ENCODE data around the gene TCN2. TPM values are rescaled to one million over a fixed set of nuclear protein-coding genes. Genes with fewer than 3 reads are reported as not detected.
A peak's percentile ranks its signal among the peaks of the same experiment; 100 is the strongest.
"Not testable (repeated sequence)": the region's sequence is repeated elsewhere in the genome, so short reads cannot be mapped to it uniquely, and the experiment has no call there.

The TCN2 gene
- total RNA-seq, 1 experiment from 2014 or later, result 11.0 TPM

DNA sequence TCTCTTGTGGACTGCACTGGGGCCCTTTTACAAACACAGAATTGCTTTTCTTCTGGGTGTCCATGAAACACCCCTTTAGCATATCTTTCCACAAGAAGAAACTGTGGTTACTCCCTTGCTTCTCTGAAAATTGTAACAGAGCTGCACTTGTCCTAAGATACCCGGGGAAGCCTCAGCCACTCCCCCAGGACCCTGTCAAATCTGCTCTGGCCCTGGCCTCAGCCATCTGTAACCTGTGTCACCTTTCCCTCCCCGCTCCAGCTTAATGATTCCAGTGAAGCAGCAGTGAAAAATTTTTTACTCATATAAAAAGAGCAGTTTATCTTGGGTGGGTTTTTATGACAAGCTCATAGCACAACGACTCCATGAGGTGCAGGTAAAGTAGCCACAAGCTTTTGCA is 64.1 kb downstream of the TCN2 start:
- no TSS peak for BruUV-seq (replicated peaks)
- no peaks in the 10 kb centered on the region for H3K9me3 Mint-ChIP-seq (ENCODE audit: low read depth, unreplicated experiment)
- CTCF ChIA-PET, result no interaction called here
- no peak overlapping the region for H3K4me3 Mint-ChIP-seq (ENCODE audit: low read depth, unreplicated experiment)
- DNase-seq, result no peak
- peaks cover 19% of the 10 kb centered on the region for H3K4me1 Mint-ChIP-seq (ENCODE audit: low read depth, unreplicated experiment)
- intact Hi-C loops (cut with micrococcal nuclease; ENCODE audit: unreplicated experiment), result no loop called here
- peaks cover 26% of the 10 kb centered on the region for H3K27me3 Mint-ChIP-seq (ENCODE audit: unreplicated experiment)
- no peak overlapping the region for H3K27ac Mint-ChIP-seq (ENCODE audit: unreplicated experiment)
- no peak for TF ChIP-seq CTCF (IDR thresholded peaks at IDR 0.05; ENCODE audit: unreplicated experiment)
- H3K36me3 Mint-ChIP-seq (ENCODE audit: insufficient read depth, unreplicated experiment), result peaks cover 27% of the 10 kb centered on the region

DNA sequence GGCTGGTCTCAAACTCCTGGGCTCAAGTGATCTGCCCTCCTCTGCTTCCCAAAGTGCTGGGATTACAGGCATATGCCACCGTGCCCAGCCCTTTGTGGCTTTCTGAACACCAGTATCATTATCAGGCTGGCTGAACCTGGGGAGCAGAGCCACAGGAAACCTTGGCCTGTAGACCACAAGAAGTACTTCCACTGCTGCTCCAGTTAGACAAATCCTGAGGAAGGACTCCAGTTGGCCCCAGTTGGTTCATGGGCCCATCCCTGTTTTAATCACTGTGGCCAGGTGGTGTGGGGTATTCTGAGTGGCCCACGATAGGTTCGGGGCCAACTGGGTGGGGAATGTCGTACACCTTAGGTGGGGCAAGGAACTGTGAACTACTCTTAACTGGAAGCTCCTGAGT is 66.2 kb downstream of the TCN2 start:
- no peak for DNase-seq
- BruUV-seq (replicated peaks), result no TSS peak
- Mint-ChIP-seq H3K27me3 (ENCODE audit: unreplicated experiment) (peaks cover 45% of the 10 kb centered on the region), H3K27ac (ENCODE audit: unreplicated experiment) (no peak overlapping the region), H3K4me1 (ENCODE audit: low read depth, unreplicated experiment) (peaks cover 16% of the 10 kb centered on the region), H3K4me3 (ENCODE audit: low read depth, unreplicated experiment) (no peak overlapping the region), H3K36me3 (ENCODE audit: insufficient read depth, unreplicated experiment) (peaks cover 8% of the 10 kb centered on the region), H3K9me3 (ENCODE audit: low read depth, unreplicated experiment) (no peaks in the 10 kb centered on the region)
- CTCF ChIA-PET, result no interaction called here
- intact Hi-C loops (cut with micrococcal nuclease; ENCODE audit: unreplicated experiment), result no loop called here
- TF ChIP-seq CTCF (IDR thresholded peaks at IDR 0.05; ENCODE audit: unreplicated experiment), result no peak

DNA sequence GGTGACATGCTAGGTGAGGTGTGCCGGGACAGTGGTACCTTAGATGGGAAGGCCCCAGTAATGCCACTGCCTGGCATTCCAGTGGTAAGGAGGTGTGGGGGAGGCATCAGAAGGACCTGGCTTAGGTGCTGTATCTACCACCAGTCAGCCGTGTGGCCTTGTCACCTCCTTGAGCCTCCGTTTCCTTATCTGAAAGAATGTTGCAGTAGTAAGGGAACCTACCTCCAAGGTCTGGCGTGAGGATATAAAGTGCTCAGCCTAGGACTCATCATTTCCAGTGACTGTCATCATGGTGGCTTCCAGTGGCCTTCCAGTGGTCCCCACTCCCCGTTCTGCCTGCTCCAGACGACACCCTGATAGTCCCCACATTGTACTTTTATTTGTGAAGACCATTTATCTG is 67.5 kb downstream of the TCN2 start:
- no peaks in the 10 kb centered on the region for H3K36me3 Mint-ChIP-seq (ENCODE audit: insufficient read depth, unreplicated experiment)
- no TSS peak for BruUV-seq (replicated peaks)
- no peak overlapping the region for H3K27ac Mint-ChIP-seq (ENCODE audit: unreplicated experiment)
- no peaks in the 10 kb centered on the region for H3K9me3 Mint-ChIP-seq (ENCODE audit: low read depth, unreplicated experiment)
- H3K4me1 Mint-ChIP-seq (ENCODE audit: low read depth, unreplicated experiment), result peaks cover 9% of the 10 kb centered on the region
- intact Hi-C loops (cut with micrococcal nuclease; ENCODE audit: unreplicated experiment), result no loop called here
- peaks cover 49% of the 10 kb centered on the region for H3K27me3 Mint-ChIP-seq (ENCODE audit: unreplicated experiment)
- DNase-seq, result no peak
- no peak for TF ChIP-seq CTCF (IDR thresholded peaks at IDR 0.05; ENCODE audit: unreplicated experiment)
- H3K4me3 Mint-ChIP-seq (ENCODE audit: low read depth, unreplicated experiment), result no peak overlapping the region
- CTCF ChIA-PET, result no interaction called here

GRCh38 chr22:30675436-30675835 is 68.5 kb downstream of the TCN2 start:
- Mint-ChIP-seq H3K4me3 (ENCODE audit: low read depth, unreplicated experiment) (no peak overlapping the region), H3K9me3 (ENCODE audit: low read depth, unreplicated experiment) (no peaks in the 10 kb centered on the region), H3K36me3 (ENCODE audit: insufficient read depth, unreplicated experiment) (no peaks in the 10 kb centered on the region), H3K27ac (ENCODE audit: unreplicated experiment) (no peak overlapping the region), H3K27me3 (ENCODE audit: unreplicated experiment) (peaks cover 56% of the 10 kb centered on the region), H3K4me1 (ENCODE audit: low read depth, unreplicated experiment) (peaks cover 9% of the 10 kb centered on the region)
- no peak for TF ChIP-seq CTCF (IDR thresholded peaks at IDR 0.05; ENCODE audit: unreplicated experiment)
- intact Hi-C loops (cut with micrococcal nuclease; ENCODE audit: unreplicated experiment), result no loop called here
- no peak for DNase-seq
- no TSS peak for BruUV-seq (replicated peaks)
- CTCF ChIA-PET, result no interaction called here

DNA sequence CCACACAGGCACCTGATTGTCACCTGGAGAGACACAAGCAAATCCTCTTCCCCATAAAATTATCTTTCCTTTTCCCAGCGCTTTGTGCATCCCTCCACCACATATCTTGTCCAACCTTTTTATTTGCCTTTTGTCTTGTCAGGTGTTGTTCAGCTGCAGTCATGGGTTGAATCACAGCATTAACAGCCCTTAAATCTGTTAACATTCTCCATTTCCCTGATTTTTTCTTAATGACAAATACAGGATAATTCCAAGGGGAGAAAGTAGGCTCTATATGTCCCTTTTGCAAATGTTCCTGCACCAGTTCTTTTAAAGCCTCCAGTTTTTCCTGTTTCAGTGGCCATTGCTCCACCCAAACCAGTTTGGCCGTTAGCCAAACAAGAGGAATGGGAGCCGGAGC is 69.6 kb downstream of the TCN2 start:
- H3K27ac Mint-ChIP-seq (ENCODE audit: unreplicated experiment); BruUV-seq (replicated peaks); H3K4me3 Mint-ChIP-seq (ENCODE audit: low read depth, unreplicated experiment); intact Hi-C loops (cut with micrococcal nuclease; ENCODE audit: unreplicated experiment); H3K4me1 Mint-ChIP-seq (ENCODE audit: low read depth, unreplicated experiment); H3K9me3 Mint-ChIP-seq (ENCODE audit: low read depth, unreplicated experiment); CTCF ChIA-PET; H3K36me3 Mint-ChIP-seq (ENCODE audit: insufficient read depth, unreplicated experiment): not testable (repeated sequence)
- H3K27me3 Mint-ChIP-seq (ENCODE audit: unreplicated experiment), result peaks cover 59% of the 10 kb centered on the region
- peak; percentile 4 for DNase-seq

Other genes starting within 250 kb of the TCN2 start
- gene RNF215, start 219.8 kb upstream of the TCN2 start, total RNA-seq (2022), result 42.5 and 48.8 TPM in 2 replicates
- 32.1 and 39.1 TPM in 2 replicates for gene SEC14L2, start 210.2 kb upstream of the TCN2 start, total RNA-seq (2022)
- gene MTFP1, start 181.4 kb upstream of the TCN2 start, total RNA-seq (2022), result 30.5 and 33.6 TPM in 2 replicates
- not detected in 2 replicates for gene SEC14L3, start 135.2 kb upstream of the TCN2 start, total RNA-seq (2022)
- 0.35 and 0.98 TPM in 2 replicates for gene SEC14L4, start 101.5 kb upstream of the TCN2 start, total RNA-seq (2022)
- 0.26 and 0.47 TPM in 2 replicates for gene SEC14L6, start 60.4 kb upstream of the TCN2 start, total RNA-seq (2022)
- gene GAL3ST1, start 32.5 kb upstream of the TCN2 start, total RNA-seq (2022), result 6.5 and 8.2 TPM in 2 replicates
- 98.9 and 106 TPM in 2 replicates for gene PES1, start 15.3 kb upstream of the TCN2 start, total RNA-seq (2022)
- 3.2 and 4.0 TPM in 2 replicates for gene SLC35E4, start 28.6 kb downstream of the TCN2 start, total RNA-seq (2022)
- 10.7 and 11.6 TPM in 2 replicates for gene DUSP18, start 60.7 kb downstream of the TCN2 start, total RNA-seq (2022)
- 5.2 and 7.9 TPM in 2 replicates for gene OSBP2, start 87.7 kb downstream of the TCN2 start, total RNA-seq (2022)